Ascending aorta (tissue), 2 donors: Measurements from ENCODE around the gene GNMT. TPM values are rescaled to one million over a fixed set of nuclear protein-coding genes. Genes with fewer than 3 reads are reported as not detected.
"Not testable (repeated sequence)": the region's sequence is repeated elsewhere in the genome, so short reads cannot be mapped to it uniquely, and the experiment has no call there.

Experiments used
- DNase-seq, 2 donors: peaks; one replicate each; pipeline ENCODE4 v3.0.0-alpha.2; 2019; ENCODE audit warnings: low spot score in 2 of 2
- H3K27ac ChIP-seq, 2 donors: fragments of 200-600 bp; sonication (generic); one replicate each; pipeline ENCODE4 v1.5.1; 2016 to 2017; ENCODE audit warnings: mild to moderate bottlenecking in 1 of 2
- H3K27me3 ChIP-seq: fragments of 200-600 bp; sonication (generic); one replicate; pipeline ENCODE4 v1.5.1; 2017
- H3K36me3 ChIP-seq, 2 donors: fragments of 200-600 bp; sonication (generic); one replicate each; pipeline ENCODE4 v1.5.1; 2016
- H3K4me1 ChIP-seq, 2 donors: fragments of 200-600 bp; sonication (generic); one replicate each; pipeline ENCODE4 v1.5.1; 2016 to 2017; ENCODE audit warnings: mild to moderate bottlenecking in 1 of 2
- H3K4me3 ChIP-seq, 2 donors: fragments of 200-600 bp; sonication (generic); one replicate each; pipeline ENCODE4 v1.5.1; 2016 to 2017; ENCODE audit warnings: mild to moderate bottlenecking in 1 of 2
- H3K9me3 ChIP-seq, 2 donors: fragments of 200-600 bp; sonication (generic); one replicate each; pipeline ENCODE4 v1.5.1; 2016
- CTCF ChIP-seq, 3 experiments: fragments of 200-600 bp in 2 of 3; fragments of 450-650 bp in 1 of 3; sonication (generic) in 2 of 3; IDR thresholded peaks; one replicate each; pipeline ENCODE4 v1.5.1; 2016 to 2019; ENCODE audit warnings: antibody characterized with exemption in 3 of 3, mild to moderate bottlenecking in 1 of 3, moderate library complexity in 1 of 3
- intact Hi-C: fragments of 100-400 bp; cut with DNase I; formaldehyde crosslinking; loops from one replicate; pipeline ENCODE4 v1.15.1; 2023
- total RNA-seq: library from RNA; depleted of rRNA; stranded (reverse); fragments of >200 nt; gene quantifications from one replicate; pipeline ENCODE4 v1.1.0, GENCODE V29; 2016

GNMT gene
- total RNA-seq, 1 donor from 2014 or later, result not detected

- Histone ChIP-seq H3K9me3 (no peaks in the 10 kb centered on the region), H3K27ac (no peak overlapping the region), H3K4me1 (no peaks in the 10 kb centered on the region), H3K36me3 (peaks cover 6 to 8% of the 10 kb centered on the region in 2 donors), H3K27me3 (no peaks in the 10 kb centered on the region), H3K4me3 (no peak overlapping the region)
- TF ChIP-seq CTCF (IDR thresholded peaks at IDR 0.05), result no peak
- intact Hi-C loops, result no loop called here
- DNase-seq, result no peak
These were observed 12.6 kb upstream of the GNMT start for GRCh38 chr6:42947950-42948349.

- no peaks in the 10 kb centered on the region for H3K27me3 ChIP-seq
- H3K27ac ChIP-seq, result no peak overlapping the region
- no peaks in the 10 kb centered on the region for H3K36me3 ChIP-seq
- no peak for DNase-seq
- TF ChIP-seq CTCF (IDR thresholded peaks at IDR 0.05), result no peak
- no peak overlapping the region for H3K4me3 ChIP-seq
- intact Hi-C loops, result no loop called here
- no peaks in the 10 kb centered on the region for H3K9me3 ChIP-seq
- H3K4me1 ChIP-seq, result no peaks in the 10 kb centered on the region
These were observed 8.2 kb upstream of the GNMT start for GRCh38 chr6:42952389-42952788.

- H3K27ac ChIP-seq, H3K4me3 ChIP-seq, intact Hi-C loops, H3K9me3 ChIP-seq, H3K4me1 ChIP-seq, H3K36me3 ChIP-seq, H3K27me3 ChIP-seq, DNase-seq: not testable (repeated sequence)
These were observed 6.1 kb upstream of the GNMT start for GRCh38 chr6:42954405-42954804.

- no peaks in the 10 kb centered on the region for H3K36me3 ChIP-seq
- intact Hi-C loops, result no loop called here
- no peaks in the 10 kb centered on the region for H3K9me3 ChIP-seq
- H3K4me3 ChIP-seq, result no peak overlapping the region
- H3K4me1 ChIP-seq, result peaks cover 0 to 7% of the 10 kb centered on the region in 2 donors
- TF ChIP-seq CTCF (IDR thresholded peaks at IDR 0.05), result no peak
- no peak overlapping the region for H3K27ac ChIP-seq
- H3K27me3 ChIP-seq, result no peaks in the 10 kb centered on the region
- no peak for DNase-seq
These were observed 2.4 kb upstream of the GNMT start for GRCh38 chr6:42958125-42958524.

- Histone ChIP-seq H3K4me3 (peak overlapping the region; percentile 58 to 67), H3K27ac (no peak overlapping the region), H3K9me3 (no peaks in the 10 kb centered on the region), H3K36me3 (peaks cover 14 to 17% of the 10 kb centered on the region in 2 donors), H3K4me1 (peaks cover 0 to 7% of the 10 kb centered on the region in 2 donors), H3K27me3 (no peaks in the 10 kb centered on the region)
- TF ChIP-seq CTCF (IDR thresholded peaks at IDR 0.05), result no peak
- DNase-seq, result no peak
- intact Hi-C loops, result loop anchor here (2.0 kb wide), 1 partner anchor 31 kb away; the partner anchor contains the start of gene CNPY3
These were observed 674 bp upstream of the GNMT start for GRCh38 chr6:42959917-42960242.

- H3K4me3 ChIP-seq, result peak overlapping the region; percentile 58 to 67
- intact Hi-C loops, result loop anchor here (2.0 kb wide), 1 partner anchor 32 kb away; the partner anchor contains the start of gene CNPY3
- H3K9me3 ChIP-seq, result no peaks in the 10 kb centered on the region
- H3K27me3 ChIP-seq, result no peaks in the 10 kb centered on the region
- no peak for DNase-seq
- H3K36me3 ChIP-seq, result peaks cover 22 to 28% of the 10 kb centered on the region in 2 donors
- H3K27ac ChIP-seq, result no peak overlapping the region
- H3K4me1 ChIP-seq, result peaks cover 0 to 7% of the 10 kb centered on the region in 2 donors
- TF ChIP-seq CTCF (IDR thresholded peaks at IDR 0.05), result no peak
These were observed 491 bp downstream of the GNMT start for GRCh38 chr6:42961020-42961470.
